ENCODE data around the gene EZR. TPM values are rescaled to one million over a fixed set of nuclear protein-coding genes. Genes with fewer than 3 reads are reported as not detected.

Gene EZR
- total RNA-seq, 4 donors from 2014 or later = 60.9 to 480 (median 251) TPM

GRCh38 chr6:158810155-158811095 lies 8.7 kb downstream of the EZR start:
- TF ChIP-seq, protein P1, sequence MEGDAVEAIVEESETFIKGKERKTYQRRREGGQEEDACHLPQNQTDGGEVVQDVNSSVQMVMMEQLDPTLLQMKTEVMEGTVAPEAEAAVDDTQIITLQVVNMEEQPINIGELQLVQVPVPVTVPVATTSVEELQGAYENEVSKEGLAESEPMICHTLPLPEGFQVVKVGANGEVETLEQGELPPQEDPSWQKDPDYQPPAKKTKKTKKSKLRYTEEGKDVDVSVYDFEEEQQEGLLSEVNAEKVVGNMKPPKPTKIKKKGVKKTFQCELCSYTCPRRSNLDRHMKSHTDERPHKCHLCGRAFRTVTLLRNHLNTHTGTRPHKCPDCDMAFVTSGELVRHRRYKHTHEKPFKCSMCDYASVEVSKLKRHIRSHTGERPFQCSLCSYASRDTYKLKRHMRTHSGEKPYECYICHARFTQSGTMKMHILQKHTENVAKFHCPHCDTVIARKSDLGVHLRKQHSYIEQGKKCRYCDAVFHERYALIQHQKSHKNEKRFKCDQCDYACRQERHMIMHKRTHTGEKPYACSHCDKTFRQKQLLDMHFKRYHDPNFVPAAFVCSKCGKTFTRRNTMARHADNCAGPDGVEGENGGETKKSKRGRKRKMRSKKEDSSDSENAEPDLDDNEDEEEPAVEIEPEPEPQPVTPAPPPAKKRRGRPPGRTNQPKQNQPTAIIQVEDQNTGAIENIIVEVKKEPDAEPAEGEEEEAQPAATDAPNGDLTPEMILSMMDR (IDR thresholded peaks at IDR 0.05) = no peak
- no peak for DNase-seq (ENCODE audit: low spot score)
- no peak for ATAC-seq (ENCODE audit: low FRiP score)

GRCh38 chr6:158808941-158809678 lies 10.1 kb downstream of the EZR start:
- no peak for DNase-seq (ENCODE audit: low spot score)
- TF ChIP-seq, protein P1 (IDR thresholded peaks at IDR 0.05) = no peak
- no peak for ATAC-seq (ENCODE audit: low FRiP score)

GRCh38 chr6:158808442-158808833 lies 10.7 kb downstream of the EZR start:
- no peak for ATAC-seq (ENCODE audit: low FRiP score)

DNA sequence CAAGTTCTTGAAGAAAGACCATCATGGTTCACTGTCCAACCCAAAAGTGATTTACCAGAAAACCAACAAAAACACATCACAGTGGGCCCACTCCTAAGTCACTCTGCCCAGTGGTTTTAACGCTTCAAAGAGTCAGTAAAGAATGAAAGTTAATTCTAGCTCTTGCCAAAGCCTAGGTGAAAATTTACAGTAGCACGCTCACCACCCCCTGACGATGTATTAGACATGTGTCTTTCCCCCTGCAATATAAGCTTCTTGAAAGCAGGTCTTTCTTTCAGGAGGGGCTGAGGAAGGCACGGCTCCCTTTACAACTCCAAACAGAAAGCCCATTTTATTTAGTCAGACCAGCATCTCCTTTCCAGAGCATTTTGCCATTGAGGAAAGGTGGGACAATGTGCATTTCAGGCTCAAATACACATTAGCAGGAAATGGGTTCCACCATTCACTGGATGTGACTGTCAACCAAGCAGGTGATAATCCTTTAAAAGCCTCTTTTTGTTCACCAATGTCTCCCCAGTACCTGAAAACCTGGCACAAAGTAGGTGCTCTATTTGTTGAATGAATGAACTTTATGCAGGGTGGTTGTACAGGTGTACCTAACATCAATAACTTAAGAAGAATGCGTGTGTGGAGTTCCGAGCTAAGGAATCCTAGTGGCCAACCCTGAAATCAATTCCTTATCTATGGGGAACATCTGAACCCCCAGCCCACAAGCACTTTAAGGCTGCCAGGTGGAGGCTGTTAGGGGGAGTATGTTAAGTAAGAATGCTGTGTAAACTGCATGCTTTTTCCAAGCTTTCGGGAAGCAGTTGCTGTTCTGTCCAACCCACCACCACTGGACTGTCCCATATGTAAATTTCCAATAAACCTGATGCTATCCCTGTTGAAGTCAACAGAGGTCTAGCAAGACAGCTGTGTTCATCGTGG lies 11.4 kb downstream of the EZR start:
- TF ChIP-seq, protein P1 (IDR thresholded peaks at IDR 0.05) = no peak
- DNase-seq (ENCODE audit: low spot score) (no peak), ATAC-seq (ENCODE audit: low FRiP score) (no peak)

More at GRCh38 chr6:158808442-158808833, 10.7 kb downstream of the EZR start:
- DNase-seq (ENCODE audit: low spot score) = no peak
- TF ChIP-seq, protein P1 (IDR thresholded peaks at IDR 0.05) = no peak

DNA sequence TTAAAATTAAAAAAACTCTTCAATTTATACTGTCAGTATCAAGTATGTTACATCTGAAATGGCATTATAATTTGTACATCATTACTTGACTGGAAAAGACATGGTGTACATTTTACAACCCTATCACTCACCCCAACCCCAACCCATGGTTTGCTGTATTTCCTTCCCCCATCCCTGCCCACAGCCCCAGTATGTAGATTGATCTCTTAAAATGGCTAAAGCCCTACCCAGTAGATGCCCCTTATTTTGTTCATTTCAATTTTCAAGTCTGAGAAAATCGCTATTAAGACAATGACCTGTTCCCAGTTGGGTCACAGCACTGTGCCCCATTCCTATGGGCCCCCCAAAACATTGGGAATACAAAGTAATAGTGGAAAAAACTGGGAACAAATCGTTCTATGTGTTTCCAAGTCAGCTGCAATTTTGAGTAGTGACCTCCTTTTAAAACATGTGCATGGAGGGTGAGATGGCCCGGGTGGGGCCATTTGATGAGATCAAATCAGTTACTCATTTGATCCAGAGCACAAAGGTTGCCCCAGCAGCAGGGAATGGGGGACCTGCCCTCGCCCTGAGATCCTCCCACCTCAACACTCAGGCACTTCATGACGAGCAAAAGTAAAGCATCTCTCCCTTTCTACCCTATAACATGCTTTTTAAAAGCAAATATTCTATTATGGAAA lies 13.3 kb downstream of the EZR start:
- ATAC-seq (ENCODE audit: low FRiP score) = no peak
- TF ChIP-seq, protein P1 (IDR thresholded peaks at IDR 0.05) = no peak
- DNase-seq (ENCODE audit: low spot score) = no peak

GRCh38 chr6:158804207-158804606 lies 15.0 kb downstream of the EZR start:
- ATAC-seq (ENCODE audit: low FRiP score) (no peak), DNase-seq (ENCODE audit: low spot score) (no peak)
- TF ChIP-seq, protein P1 (IDR thresholded peaks at IDR 0.05) = no peak
